Smooth muscle cell (in vitro differentiated cells): ENCODE measurements around the gene C6orf62. TPM values are rescaled to one million over a fixed set of nuclear protein-coding genes. Genes with fewer than 3 reads are reported as not detected.
A peak's percentile ranks its signal among the peaks of the same experiment; 100 is the strongest.
"Not testable (repeated sequence)": the region's sequence is repeated elsewhere in the genome, so short reads cannot be mapped to it uniquely, and the experiment has no call there.

Experiments
- DNase-seq: peaks from one replicate; lab custom pipeline; 2025; ENCODE audit not compliant: unreplicated experiment; lab: John Stamatoyannopoulos, UW
- H2AFZ ChIP-seq: fragments of 200-600 bp; sonication (generic); 2 replicates; pipeline ENCODE4 v1.6.0; 2016; ENCODE audit warnings: antibody characterized with exemption, low read depth, mild to moderate bottlenecking
- H3F3A ChIP-seq: fragments of 200-600 bp; sonication (generic); 2 replicates; pipeline ENCODE4 v1.6.0; 2017; ENCODE audit warnings: antibody characterized with exemption, low read depth
- H3K27ac ChIP-seq: fragments of 200-600 bp; sonication (generic); 2 replicates; pipeline ENCODE4 v1.5.1; 2016; ENCODE audit warnings: low read depth, mild to moderate bottlenecking
- H3K27me3 ChIP-seq: fragments of 200-600 bp; sonication (generic); 2 replicates; pipeline ENCODE4 v1.6.1; 2016; ENCODE audit warnings: low read depth, mild to moderate bottlenecking
- H3K36me3 ChIP-seq: fragments of 200-600 bp; sonication (generic); 2 replicates; pipeline ENCODE4 v1.5.1; 2016; ENCODE audit warnings: low read depth
- H3K4me1 ChIP-seq: fragments of 200-600 bp; sonication (generic); 2 replicates; pipeline ENCODE4 v1.5.1; 2016; ENCODE audit warnings: low read depth
- H3K4me2 ChIP-seq: fragments of 200-600 bp; sonication (generic); 2 replicates; pipeline ENCODE4 v1.6.0; 2016; ENCODE audit warnings: mild to moderate bottlenecking
- H3K4me3 ChIP-seq: fragments of 200-600 bp; sonication (generic); 2 replicates; pipeline ENCODE4 v1.5.1; 2016; ENCODE audit warnings: mild to moderate bottlenecking
- H3K79me2 ChIP-seq: fragments of 200-600 bp; sonication (generic); 2 replicates; pipeline ENCODE4 v1.6.0; 2016; ENCODE audit warnings: low read depth, mild to moderate bottlenecking
- H3K9ac ChIP-seq: fragments of 200-600 bp; sonication (generic); 2 replicates; pipeline ENCODE4 v1.6.0; 2016; ENCODE audit warnings: low read depth
- H3K9me3 ChIP-seq: fragments of 200-600 bp; sonication (generic); replicated peaks from 2 replicates; pipeline ENCODE4 v1.5.1; 2016; ENCODE audit warnings: low read depth
- H4K20me1 ChIP-seq: fragments of 200-600 bp; sonication (generic); 2 replicates; pipeline ENCODE4 v1.6.0; 2016; ENCODE audit warnings: low read depth
- WGBS: methylation state at CpG from one replicate; pipeline ENCODE4 v1.1.7; 2016; ENCODE audit warnings: low lambda C conversion rate; 5-methylcytosine and 5-hydroxymethylcytosine counted together
- polyA plus RNA-seq: library from polyadenylated mRNA; unstranded; fragments of >200 nt; fragmentation: Nextera tagmentation; extraction: Ambion mirVana; gene quantifications from 2 replicates; pipeline ENCODE4 v1.2.1, GENCODE V29; 2016
- total RNA-seq: library from RNA; depleted of rRNA; stranded (reverse); fragments of >200 nt; gene quantifications from 2 replicates; pipeline ENCODE4 v1.2.3, GENCODE V29; 2014
- TF ChIP-seq, protein P1 (sequence below): fragments of 200-600 bp; sonication (generic); IDR thresholded peaks from 2 replicates; pipeline ENCODE4 v1.5.1; 2017; ENCODE audit warnings: borderline replicate concordance, mild to moderate bottlenecking, antibody characterized with exemption; ENCODE audit not compliant: insufficient read depth, poor library complexity, severe bottlenecking

The C6orf62 gene
- total and polyA plus RNA-seq, 2 experiments from 2014 or later = 32.4 to 61.4 TPM

DNA sequence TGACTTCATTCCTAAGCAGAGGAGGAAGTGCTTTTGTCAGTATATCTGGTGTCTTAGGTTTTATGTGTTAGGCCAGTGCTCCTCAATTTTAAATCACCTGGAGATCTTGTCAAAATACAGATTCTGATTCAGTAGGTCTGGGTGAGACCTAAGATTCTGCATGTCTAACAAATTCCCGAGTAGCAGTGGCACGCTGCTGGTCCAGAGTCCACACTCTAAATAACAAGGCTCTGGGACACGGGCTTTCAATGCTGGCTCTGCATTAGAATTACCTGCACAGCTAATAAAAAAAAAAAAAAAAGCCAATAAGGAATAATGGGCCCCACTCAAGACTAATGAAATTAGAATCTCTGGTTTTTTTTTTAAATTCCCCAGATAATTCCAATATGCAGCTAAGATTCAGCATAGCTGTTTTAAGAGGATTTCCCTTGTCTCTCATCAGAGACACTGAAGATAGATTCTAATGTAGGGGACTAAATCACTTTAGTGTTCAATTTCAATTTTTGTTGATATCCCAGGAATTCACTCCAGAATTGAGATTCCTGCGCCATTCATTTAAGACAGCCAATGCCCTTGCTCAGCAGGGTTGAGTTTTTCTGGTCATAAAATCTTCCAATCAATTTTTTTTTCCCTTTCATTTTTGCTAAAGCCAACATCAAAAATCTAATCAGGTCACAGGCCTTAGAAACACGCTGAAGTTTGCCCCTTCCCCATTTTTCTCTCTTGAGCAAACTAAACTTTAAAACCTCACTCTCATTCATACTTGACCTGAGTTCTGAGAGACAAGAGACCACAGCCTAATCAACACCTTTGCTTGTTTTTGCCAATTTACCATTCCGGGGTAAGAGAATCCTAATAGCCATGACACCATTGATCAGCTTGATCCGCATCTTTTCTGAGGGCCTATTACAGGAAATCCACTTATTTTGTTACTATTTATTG, 54.6 kb downstream of the C6orf62 start:
- Histone ChIP-seq H3K79me2 (peaks cover 26% of the 10 kb centered on the region), H3K9me3 (no peaks in the 10 kb centered on the region), H3K4me1 (peaks cover 13% of the 10 kb centered on the region), H2AFZ (no peak overlapping the region), H3K4me3 (peak overlapping the region; percentile 74), H3K9ac (no peak overlapping the region), H3K4me2 (no peak overlapping the region), H3K27me3 (no peaks in the 10 kb centered on the region), H3K27ac (no peak overlapping the region), H3K36me3 (no peaks in the 10 kb centered on the region), H4K20me1 (no peaks in the 10 kb centered on the region), H3F3A (no peaks in the 10 kb centered on the region)
- TF ChIP-seq, protein P1, sequence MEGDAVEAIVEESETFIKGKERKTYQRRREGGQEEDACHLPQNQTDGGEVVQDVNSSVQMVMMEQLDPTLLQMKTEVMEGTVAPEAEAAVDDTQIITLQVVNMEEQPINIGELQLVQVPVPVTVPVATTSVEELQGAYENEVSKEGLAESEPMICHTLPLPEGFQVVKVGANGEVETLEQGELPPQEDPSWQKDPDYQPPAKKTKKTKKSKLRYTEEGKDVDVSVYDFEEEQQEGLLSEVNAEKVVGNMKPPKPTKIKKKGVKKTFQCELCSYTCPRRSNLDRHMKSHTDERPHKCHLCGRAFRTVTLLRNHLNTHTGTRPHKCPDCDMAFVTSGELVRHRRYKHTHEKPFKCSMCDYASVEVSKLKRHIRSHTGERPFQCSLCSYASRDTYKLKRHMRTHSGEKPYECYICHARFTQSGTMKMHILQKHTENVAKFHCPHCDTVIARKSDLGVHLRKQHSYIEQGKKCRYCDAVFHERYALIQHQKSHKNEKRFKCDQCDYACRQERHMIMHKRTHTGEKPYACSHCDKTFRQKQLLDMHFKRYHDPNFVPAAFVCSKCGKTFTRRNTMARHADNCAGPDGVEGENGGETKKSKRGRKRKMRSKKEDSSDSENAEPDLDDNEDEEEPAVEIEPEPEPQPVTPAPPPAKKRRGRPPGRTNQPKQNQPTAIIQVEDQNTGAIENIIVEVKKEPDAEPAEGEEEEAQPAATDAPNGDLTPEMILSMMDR = no peak
- DNase-seq = no peak
- WGBS = 99% methylated on average over 7 of the region's 7 CpGs

DNA sequence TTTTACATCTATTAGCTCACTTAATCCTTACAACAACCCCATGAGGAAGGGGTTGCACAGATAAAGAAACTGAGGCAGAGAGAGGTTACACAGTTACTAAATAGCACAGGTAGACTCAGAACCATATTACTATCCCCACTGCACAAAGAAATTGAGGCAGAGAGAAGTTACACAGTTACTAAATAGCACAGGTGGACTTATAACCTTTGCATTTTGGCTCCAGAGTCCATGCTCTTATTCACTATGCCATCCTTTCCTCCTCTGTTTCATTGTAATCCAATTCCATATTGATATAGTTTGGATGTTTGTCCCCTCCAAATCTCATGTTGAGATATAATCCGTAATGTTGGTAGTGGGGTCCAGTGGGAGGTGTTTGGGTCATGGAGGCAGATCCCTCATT, 55.8 kb downstream of the C6orf62 start:
- WGBS = 100% methylated on average over 1 of the region's 1 CpG
- Histone ChIP-seq H3K4me2 (no peak overlapping the region), H3K4me1 (peaks cover 13% of the 10 kb centered on the region)

DNA sequence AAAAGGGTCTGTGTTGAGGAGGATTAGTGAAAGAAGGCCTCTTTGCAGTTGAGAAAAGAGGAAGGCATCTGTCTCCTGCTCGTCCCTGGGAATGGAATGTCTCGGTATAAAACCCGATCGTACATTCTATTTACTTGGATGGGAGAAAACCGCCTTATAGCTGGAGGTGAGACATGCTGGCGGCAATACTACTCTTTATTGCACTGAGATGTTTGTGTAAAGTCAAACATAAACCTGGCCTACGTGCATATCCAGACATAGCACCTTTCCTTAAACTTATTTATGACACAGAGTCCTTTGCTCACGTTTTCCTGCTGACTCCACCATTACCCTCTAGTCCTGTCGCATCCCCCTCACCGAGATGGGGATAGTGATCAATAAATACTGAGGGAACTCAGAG, 56.7 kb downstream of the C6orf62 start:
- no peaks in the 10 kb centered on the region for H3F3A ChIP-seq
- no peaks in the 10 kb centered on the region for H3K27me3 ChIP-seq
- H3K4me1 ChIP-seq = peaks cover 8% of the 10 kb centered on the region
- 99% methylated on average over 10 of the region's 10 CpGs for WGBS
- TF ChIP-seq, protein P1 = no peak
- H3K36me3 ChIP-seq = no peaks in the 10 kb centered on the region
- H3K4me3 ChIP-seq = no peak overlapping the region
- no peak overlapping the region for H3K9ac ChIP-seq
- DNase-seq = no peak
- H4K20me1 ChIP-seq = peaks cover 6% of the 10 kb centered on the region
- H2AFZ ChIP-seq = no peak overlapping the region
- no peak overlapping the region for H3K4me2 ChIP-seq
- no peak overlapping the region for H3K27ac ChIP-seq
- H3K79me2 ChIP-seq = peaks cover 26% of the 10 kb centered on the region
- no peaks in the 10 kb centered on the region for H3K9me3 ChIP-seq

More for the DNA sequence above, 55.8 kb downstream of the C6orf62 start:
- no peaks in the 10 kb centered on the region for H3K9me3 ChIP-seq
- peaks cover 6% of the 10 kb centered on the region for H4K20me1 ChIP-seq
- TF ChIP-seq, protein P1 = no peak
- H3K9ac ChIP-seq = no peak overlapping the region
- H3F3A ChIP-seq = no peaks in the 10 kb centered on the region
- H3K79me2 ChIP-seq = peaks cover 26% of the 10 kb centered on the region
- DNase-seq = no peak
- no peak overlapping the region for H3K27ac ChIP-seq
- H3K4me3 ChIP-seq = peak overlapping the region; percentile 20
- H3K36me3 ChIP-seq = no peaks in the 10 kb centered on the region
- H2AFZ ChIP-seq = no peak overlapping the region
- H3K27me3 ChIP-seq = no peaks in the 10 kb centered on the region

DNA sequence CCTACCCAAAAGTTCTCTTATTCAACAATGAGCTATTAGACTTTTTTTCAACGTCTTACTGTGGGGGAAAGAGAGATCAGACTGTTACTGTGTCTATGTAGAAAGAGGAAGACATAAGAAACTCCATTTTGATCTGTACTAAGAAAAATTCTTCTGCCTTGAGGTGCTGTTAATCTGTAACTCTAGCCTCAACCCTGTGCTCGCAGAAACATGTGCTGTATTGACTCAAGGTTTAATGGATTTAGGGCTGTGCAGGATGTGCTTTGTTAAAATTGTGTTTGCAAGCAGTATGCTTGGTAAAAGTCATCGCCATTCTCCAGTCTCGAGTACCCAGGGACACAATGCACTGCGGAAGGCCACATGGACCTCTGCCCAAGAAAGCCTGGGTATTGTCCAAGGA, 57.2 kb downstream of the C6orf62 start:
- H4K20me1 ChIP-seq, H3K9ac ChIP-seq, H3K27ac ChIP-seq, H3K4me1 ChIP-seq, H3K36me3 ChIP-seq, H3K9me3 ChIP-seq, H3K4me3 ChIP-seq, DNase-seq, H3F3A ChIP-seq, H3K4me2 ChIP-seq, H2AFZ ChIP-seq, H3K27me3 ChIP-seq: not testable (repeated sequence)
- peaks cover 26% of the 10 kb centered on the region for H3K79me2 ChIP-seq
- WGBS = 95% methylated on average over 5 of the region's 5 CpGs
